Choroid plexus epithelial cell (primary cell): ENCODE results near the gene NMT1.
A peak's percentile ranks its signal among the peaks of the same experiment; 100 is the strongest.

ENCODE experiments used
- DNase-seq: peaks from one replicate; pipeline ENCODE4 v3.0.0-alpha.2; 2010; ENCODE audit warnings: low read depth
- H3K4me3 ChIP-seq: 2 replicates; pipeline ENCODE4 v1.5.1; 2011; ENCODE audit warnings: low read depth, mild to moderate bottlenecking, control low read depth, low read length, moderate library complexity
- CTCF ChIP-seq: conservative IDR thresholded peaks from 2 replicates; pipeline ENCODE4 v1.5.1; 2011; ENCODE audit warnings: low read depth, mild to moderate bottlenecking, control low read depth, inconsistent platforms, low read length, moderate library complexity

The NMT1 gene

GRCh38 chr17:45091778-45092425 lies 30.8 kb downstream of the NMT1 start:
- DNase-seq, result peak; percentile 48
- H3K4me3 ChIP-seq, result no peak overlapping the region
- TF ChIP-seq CTCF, result no peak

- H3K4me3 ChIP-seq, result no peak overlapping the region
- no peak for TF ChIP-seq CTCF
Measured at GRCh38 chr17:45092911-45093430, 31.9 kb downstream of the NMT1 start.

GRCh38 chr17:45093444-45094110 lies 32.5 kb downstream of the NMT1 start:
- no peak for TF ChIP-seq CTCF
- no peak overlapping the region for H3K4me3 ChIP-seq
- peak; percentile 50 for DNase-seq

More at GRCh38 chr17:45092911-45093430, 31.9 kb downstream of the NMT1 start:
- DNase-seq, result peak; percentile 98

GRCh38 chr17:45096141-45096540 lies 35.0 kb downstream of the NMT1 start:
- H3K4me3 ChIP-seq, result no peak overlapping the region
- peak; percentile 58 for DNase-seq
- peak; percentile 77 for TF ChIP-seq CTCF

- DNase-seq, result no peak
- TF ChIP-seq CTCF, result no peak
- no peak overlapping the region for H3K4me3 ChIP-seq
Measured at GRCh38 chr17:45096926-45097325, 35.8 kb downstream of the NMT1 start.

GRCh38 chr17:45098081-45098868 lies 37.2 kb downstream of the NMT1 start:
- H3K4me3 ChIP-seq, result no peak overlapping the region
- DNase-seq, result no peak
- TF ChIP-seq CTCF, result no peak
